ENCODE data around the gene TAGLN. TPM values are rescaled to one million over a fixed set of nuclear protein-coding genes. Genes with fewer than 3 reads are reported as not detected.

The TAGLN gene
- total and polyA plus RNA-seq, 8 donors: 575 to 3,801 (median 2,089) TPM

DNA sequence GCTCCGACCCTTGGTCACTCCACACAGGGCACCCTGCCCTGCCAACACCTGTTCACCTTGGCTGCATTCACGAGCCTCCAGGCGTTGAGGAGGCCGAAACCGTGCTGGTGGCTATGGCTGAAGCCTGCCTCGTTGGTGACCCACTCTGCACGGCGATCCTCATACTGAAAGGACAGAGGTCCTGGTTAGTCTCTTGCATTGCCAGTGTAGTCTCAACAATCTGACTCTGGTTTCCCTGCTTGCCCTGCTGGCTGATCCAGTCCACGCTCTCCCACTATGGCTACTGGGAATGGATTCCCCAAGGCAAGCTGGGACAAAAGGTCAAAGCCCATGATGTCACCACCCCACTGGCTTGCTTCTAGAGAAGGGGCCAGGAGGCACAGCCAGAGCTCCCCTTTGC, 19.8 kb downstream of the TAGLN start:
- peak overlapping the region in 4 of 5 donors; percentile 83 to 88 (median 84) for H3K27ac ChIP-seq
- H3K9me3 ChIP-seq: no peaks in the 10 kb centered on the region
- intact Hi-C loops (cut with DNase I; ENCODE audit: low total_unique reads): no loop called here
- H3K4me3 ChIP-seq: no peak overlapping the region
- TF ChIP-seq POLR2A (IDR thresholded peaks at IDR 0.05): no peak
- no peak for TF ChIP-seq POLR2AphosphoS5 (IDR thresholded peaks at IDR 0.05)
- TF ChIP-seq, protein P1, sequence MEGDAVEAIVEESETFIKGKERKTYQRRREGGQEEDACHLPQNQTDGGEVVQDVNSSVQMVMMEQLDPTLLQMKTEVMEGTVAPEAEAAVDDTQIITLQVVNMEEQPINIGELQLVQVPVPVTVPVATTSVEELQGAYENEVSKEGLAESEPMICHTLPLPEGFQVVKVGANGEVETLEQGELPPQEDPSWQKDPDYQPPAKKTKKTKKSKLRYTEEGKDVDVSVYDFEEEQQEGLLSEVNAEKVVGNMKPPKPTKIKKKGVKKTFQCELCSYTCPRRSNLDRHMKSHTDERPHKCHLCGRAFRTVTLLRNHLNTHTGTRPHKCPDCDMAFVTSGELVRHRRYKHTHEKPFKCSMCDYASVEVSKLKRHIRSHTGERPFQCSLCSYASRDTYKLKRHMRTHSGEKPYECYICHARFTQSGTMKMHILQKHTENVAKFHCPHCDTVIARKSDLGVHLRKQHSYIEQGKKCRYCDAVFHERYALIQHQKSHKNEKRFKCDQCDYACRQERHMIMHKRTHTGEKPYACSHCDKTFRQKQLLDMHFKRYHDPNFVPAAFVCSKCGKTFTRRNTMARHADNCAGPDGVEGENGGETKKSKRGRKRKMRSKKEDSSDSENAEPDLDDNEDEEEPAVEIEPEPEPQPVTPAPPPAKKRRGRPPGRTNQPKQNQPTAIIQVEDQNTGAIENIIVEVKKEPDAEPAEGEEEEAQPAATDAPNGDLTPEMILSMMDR (IDR thresholded peaks at IDR 0.05): no peak
- TF ChIP-seq EP300 (IDR thresholded peaks at IDR 0.05): no peak
- H3K27me3 ChIP-seq: no peaks in the 10 kb centered on the region
- WGBS, 5 donors: 68 to 89% (median 88%) methylated on average over 8 to 9 of the region's 9 CpGs
- DNase-seq: no peak
- H3K4me1 ChIP-seq: peaks cover 37 to 81% (median 63%) of the 10 kb centered on the region in 4 donors
- peaks cover 62 to 98% (median 80%) of the 10 kb centered on the region in 4 donors for H3K36me3 ChIP-seq

GRCh38 chr11:117219455-117219854, 20.3 kb downstream of the TAGLN start:
- TF ChIP-seq POLR2A (IDR thresholded peaks at IDR 0.05) (no peak), POLR2AphosphoS5 (IDR thresholded peaks at IDR 0.05) (no peak), EP300 (IDR thresholded peaks at IDR 0.05) (no peak)
- TF ChIP-seq, protein P1 (IDR thresholded peaks at IDR 0.05): no peak
- DNase-seq: peak in 1 of 2 donors; percentile 10
- intact Hi-C loops (cut with DNase I; ENCODE audit: low total_unique reads): no loop called here
- no peaks in the 10 kb centered on the region for H3K9me3 ChIP-seq
- H3K27ac ChIP-seq: peak overlapping the region; percentile 37 to 88 (median 83)
- no peak overlapping the region for H3K4me3 ChIP-seq
- WGBS, 5 donors: 61 to 83% (median 71%) methylated on average over 7 to 8 of the region's 8 CpGs
- H3K36me3 ChIP-seq: peaks cover 64 to 98% (median 79%) of the 10 kb centered on the region in 4 donors
- H3K4me1 ChIP-seq: peaks cover 38 to 85% (median 66%) of the 10 kb centered on the region in 4 donors
- H3K27me3 ChIP-seq: no peaks in the 10 kb centered on the region

- peak in 1 of 2 donors; percentile 5 for DNase-seq
- H3K27ac ChIP-seq: peak overlapping the region; percentile 51 to 88 (median 83)
Observed at GRCh38 chr11:117219995-117220394, 20.8 kb downstream of the TAGLN start.

GRCh38 chr11:117220568-117220967, 21.4 kb downstream of the TAGLN start:
- no peaks in the 10 kb centered on the region for H3K9me3 ChIP-seq
- peak in 1 of 2 donors; percentile 71 for DNase-seq
- H3K27me3 ChIP-seq: no peaks in the 10 kb centered on the region
- peaks cover 64 to 98% (median 78%) of the 10 kb centered on the region in 4 donors for H3K36me3 ChIP-seq
- TF ChIP-seq POLR2A (IDR thresholded peaks at IDR 0.05): no peak
- TF ChIP-seq POLR2AphosphoS5 (IDR thresholded peaks at IDR 0.05): peak in 2 of 3 donors; percentile 72 to 80
- peak; percentile 54 for TF ChIP-seq EP300 (IDR thresholded peaks at IDR 0.05)
- peaks cover 49 to 96% (median 77%) of the 10 kb centered on the region in 4 donors for H3K4me1 ChIP-seq
- no peak overlapping the region for H3K4me3 ChIP-seq
- peak overlapping the region; percentile 64 to 88 (median 83) for H3K27ac ChIP-seq
- intact Hi-C loops (cut with DNase I; ENCODE audit: low total_unique reads): no loop called here
- 58 to 83% (median 65%) methylated on average over 1 to 9 of the region's 9 CpGs for WGBS, 5 donors

More at GRCh38 chr11:117219995-117220394, 20.8 kb downstream of the TAGLN start:
- H3K4me3 ChIP-seq: no peak overlapping the region
- H3K36me3 ChIP-seq: peaks cover 59 to 98% (median 76%) of the 10 kb centered on the region in 4 donors
- intact Hi-C loops (cut with DNase I; ENCODE audit: low total_unique reads): no loop called here
- H3K4me1 ChIP-seq: peaks cover 44 to 90% (median 72%) of the 10 kb centered on the region in 4 donors
- WGBS, 5 donors: 51 to 71% (median 62%) methylated on average over 4 of the region's 4 CpGs
- TF ChIP-seq POLR2AphosphoS5 (IDR thresholded peaks at IDR 0.05): peak in 1 of 3 donors; percentile 15
- TF ChIP-seq POLR2A (IDR thresholded peaks at IDR 0.05): no peak
- no peaks in the 10 kb centered on the region for H3K9me3 ChIP-seq
- no peaks in the 10 kb centered on the region for H3K27me3 ChIP-seq

GRCh38 chr11:117220999-117221774, 22.0 kb downstream of the TAGLN start:
- Histone ChIP-seq H3K27ac (peak overlapping the region; percentile 64 to 88 (median 83)), H3K4me3 (no peak overlapping the region), H3K4me1 (peaks cover 55 to 97% (median 81%) of the 10 kb centered on the region in 4 donors), H3K27me3 (no peaks in the 10 kb centered on the region), H3K9me3 (no peaks in the 10 kb centered on the region), H3K36me3 (peaks cover 60 to 98% (median 78%) of the 10 kb centered on the region in 4 donors)
- 49 to 79% (median 53%) methylated on average over 7 of the region's 7 CpGs for WGBS, 5 donors
- peak in 1 of 2 donors; percentile 70 for DNase-seq
- intact Hi-C loops (cut with DNase I; ENCODE audit: low total_unique reads): no loop called here
- TF ChIP-seq POLR2A (IDR thresholded peaks at IDR 0.05): no peak
- TF ChIP-seq, protein P1 (IDR thresholded peaks at IDR 0.05): no peak
- TF ChIP-seq POLR2AphosphoS5 (IDR thresholded peaks at IDR 0.05): peak in 2 of 3 donors; percentile 30 to 46
- TF ChIP-seq EP300 (IDR thresholded peaks at IDR 0.05): peak; percentile 3
